ENCODE data around the gene MT1H. TPM values are rescaled to one million over a fixed set of nuclear protein-coding genes. Genes with fewer than 3 reads are reported as not detected.

MT1H gene
- total and polyA plus RNA-seq, 2 of the 13 experiments (the other 11 are each of a cell fraction or from before 2014, with no cell fraction given) = 0.60 TPM; not detected in 1

GRCh38 chr16:56658327-56658875 lies 11.2 kb upstream of the MT1H start (continued):
- TF ChIP-seq ZNF782 (CRISPR knock-in tag; IDR thresholded peaks at IDR 0.05; ENCODE audit: borderline replicate concordance) = no peak
- TF ChIP-seq TMF1 (CRISPR knock-in tag; IDR thresholded peaks at IDR 0.05; ENCODE audit: low read depth) = no peak
- no peak for TF ChIP-seq TCF7 (IDR thresholded peaks at IDR 0.05; ENCODE audit: low read depth)
- TF ChIP-seq, protein P1, sequence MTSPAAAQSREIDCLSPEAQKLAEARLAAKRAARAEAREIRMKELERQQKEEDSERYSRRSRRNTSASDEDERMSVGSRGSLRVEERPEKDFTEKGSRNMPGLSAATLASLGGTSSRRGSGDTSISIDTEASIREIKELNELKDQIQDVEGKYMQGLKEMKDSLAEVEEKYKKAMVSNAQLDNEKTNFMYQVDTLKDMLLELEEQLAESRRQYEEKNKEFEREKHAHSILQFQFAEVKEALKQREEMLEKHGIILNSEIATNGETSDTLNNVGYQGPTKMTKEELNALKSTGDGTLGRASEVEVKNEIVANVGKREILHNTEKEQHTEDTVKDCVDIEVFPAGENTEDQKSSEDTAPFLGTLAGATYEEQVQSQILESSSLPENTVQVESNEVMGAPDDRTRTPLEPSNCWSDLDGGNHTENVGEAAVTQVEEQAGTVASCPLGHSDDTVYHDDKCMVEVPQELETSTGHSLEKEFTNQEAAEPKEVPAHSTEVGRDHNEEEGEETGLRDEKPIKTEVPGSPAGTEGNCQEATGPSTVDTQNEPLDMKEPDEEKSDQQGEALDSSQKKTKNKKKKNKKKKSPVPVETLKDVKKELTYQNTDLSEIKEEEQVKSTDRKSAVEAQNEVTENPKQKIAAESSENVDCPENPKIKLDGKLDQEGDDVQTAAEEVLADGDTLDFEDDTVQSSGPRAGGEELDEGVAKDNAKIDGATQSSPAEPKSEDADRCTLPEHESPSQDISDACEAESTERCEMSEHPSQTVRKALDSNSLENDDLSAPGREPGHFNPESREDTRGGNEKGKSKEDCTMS (CRISPR knock-in tag; conservative IDR thresholded peaks at IDR 0.05) = no peak
- TF ChIP-seq ZKSCAN5 (CRISPR knock-in tag; IDR thresholded peaks at IDR 0.05) = no peak
- TF ChIP-seq, protein P2, sequence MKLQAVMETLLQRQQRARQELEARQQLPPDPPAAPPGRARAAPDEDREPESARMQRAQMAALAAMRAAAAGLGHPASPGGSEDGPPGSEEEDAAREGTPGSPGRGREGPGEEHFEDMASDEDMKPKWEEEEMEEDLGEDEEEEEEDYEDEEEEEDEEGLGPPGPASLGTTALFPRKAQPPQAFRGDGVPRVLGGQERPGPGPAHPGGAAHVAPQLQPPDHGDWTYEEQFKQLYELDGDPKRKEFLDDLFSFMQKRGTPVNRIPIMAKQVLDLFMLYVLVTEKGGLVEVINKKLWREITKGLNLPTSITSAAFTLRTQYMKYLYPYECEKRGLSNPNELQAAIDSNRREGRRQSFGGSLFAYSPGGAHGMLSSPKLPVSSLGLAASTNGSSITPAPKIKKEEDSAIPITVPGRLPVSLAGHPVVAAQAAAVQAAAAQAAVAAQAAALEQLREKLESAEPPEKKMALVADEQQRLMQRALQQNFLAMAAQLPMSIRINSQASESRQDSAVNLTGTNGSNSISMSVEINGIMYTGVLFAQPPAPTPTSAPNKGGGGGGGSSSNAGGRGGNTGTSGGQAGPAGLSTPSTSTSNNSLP (IDR thresholded peaks at IDR 0.05; ENCODE audit: low read depth, low read length) = no peak
- TF ChIP-seq ZNF747 (CRISPR knock-in tag; IDR thresholded peaks at IDR 0.05; ENCODE audit: borderline replicate concordance) = no peak
- TF ChIP-seq CCAR2 (optimal IDR thresholded peaks at IDR 0.05; ENCODE audit: low read depth, low read length) = no peak
- no peak for TF ChIP-seq NR0B2 (CRISPR knock-in tag; IDR thresholded peaks at IDR 0.05)
- no peak for TF ChIP-seq HNRNPL (IDR thresholded peaks at IDR 0.05; ENCODE audit: low read depth, low read length)
- no peak for TF ChIP-seq ZNF577 (CRISPR knock-in tag; IDR thresholded peaks at IDR 0.05; ENCODE audit: borderline replicate concordance, low read depth)
- TF ChIP-seq NFE2 (CRISPR knock-in tag; IDR thresholded peaks at IDR 0.05) = no peak
- TF ChIP-seq DPF2 (CRISPR knock-in tag; IDR thresholded peaks at IDR 0.05; ENCODE audit: borderline replicate concordance, low read depth) = no peak
- TF ChIP-seq EP300 (IDR thresholded peaks at IDR 0.05; ENCODE audit: low read depth in 2 of 2, low read length in 2 of 2) = no peak
- no peak for TF ChIP-seq EP300 (CRISPR knock-in tag; IDR thresholded peaks at IDR 0.05; ENCODE audit: borderline replicate concordance)
- TF ChIP-seq, protein P3, sequence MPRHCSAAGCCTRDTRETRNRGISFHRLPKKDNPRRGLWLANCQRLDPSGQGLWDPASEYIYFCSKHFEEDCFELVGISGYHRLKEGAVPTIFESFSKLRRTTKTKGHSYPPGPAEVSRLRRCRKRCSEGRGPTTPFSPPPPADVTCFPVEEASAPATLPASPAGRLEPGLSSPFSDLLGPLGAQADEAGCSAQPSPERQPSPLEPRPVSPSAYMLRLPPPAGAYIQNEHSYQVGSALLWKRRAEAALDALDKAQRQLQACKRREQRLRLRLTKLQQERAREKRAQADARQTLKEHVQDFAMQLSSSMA (CRISPR knock-in tag; IDR thresholded peaks at IDR 0.05) = peak; percentile 29; the same call in 1 of the 2 replicates
- no peak for TF ChIP-seq RBM39 (IDR thresholded peaks at IDR 0.05; ENCODE audit: low read depth, low read length, poor library complexity, severe bottlenecking)
- no peak for TF ChIP-seq KAT7 (CRISPR knock-in tag; IDR thresholded peaks at IDR 0.05; ENCODE audit: borderline replicate concordance)
- no peak for TF ChIP-seq NR2F6 (IDR thresholded peaks at IDR 0.05)
- TF ChIP-seq NR2F6 (CRISPR knock-in tag; IDR thresholded peaks at IDR 0.05) = no peak
- TF ChIP-seq ZNF414 (CRISPR knock-in tag; IDR thresholded peaks at IDR 0.05) = peak; percentile 4; the same call in 1 of the 2 replicates
- peak; percentile 28; the same call in 1 of the 2 replicates for TF ChIP-seq CAMTA2 (CRISPR knock-in tag; IDR thresholded peaks at IDR 0.05; ENCODE audit: borderline replicate concordance)
- TF ChIP-seq, protein P4, sequence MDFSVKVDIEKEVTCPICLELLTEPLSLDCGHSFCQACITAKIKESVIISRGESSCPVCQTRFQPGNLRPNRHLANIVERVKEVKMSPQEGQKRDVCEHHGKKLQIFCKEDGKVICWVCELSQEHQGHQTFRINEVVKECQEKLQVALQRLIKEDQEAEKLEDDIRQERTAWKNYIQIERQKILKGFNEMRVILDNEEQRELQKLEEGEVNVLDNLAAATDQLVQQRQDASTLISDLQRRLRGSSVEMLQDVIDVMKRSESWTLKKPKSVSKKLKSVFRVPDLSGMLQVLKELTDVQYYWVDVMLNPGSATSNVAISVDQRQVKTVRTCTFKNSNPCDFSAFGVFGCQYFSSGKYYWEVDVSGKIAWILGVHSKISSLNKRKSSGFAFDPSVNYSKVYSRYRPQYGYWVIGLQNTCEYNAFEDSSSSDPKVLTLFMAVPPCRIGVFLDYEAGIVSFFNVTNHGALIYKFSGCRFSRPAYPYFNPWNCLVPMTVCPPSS (IDR thresholded peaks at IDR 0.05) = no peak
- no peak for TF ChIP-seq SALL2 (CRISPR knock-in tag; IDR thresholded peaks at IDR 0.05)

Measured in HepG2 (cell line).